Gastroesophageal sphincter (tissue), 3 donors: ENCODE measurements around the gene STK32A.

Experiments used
- POLR2A ChIP-seq, 2 donors: fragments of 450-650 bp; IDR thresholded peaks; one replicate each; pipeline ENCODE4 v1.6.1; 2017; ENCODE audit warnings: antibody characterized with exemption in 2 of 2, mild to moderate bottlenecking in 2 of 2, moderate library complexity in 1 of 2
- POLR2AphosphoS5 ChIP-seq: sonication (generic); formaldehyde crosslinking; IDR thresholded peaks from one replicate; pipeline ENCODE4 v1.6.1; 2017; ENCODE audit warnings: antibody characterized with exemption
- TF ChIP-seq, protein P1 (sequence below), 4 experiments: fragments of 200-600 bp in 2 of 4; fragments of 450-650 bp in 2 of 4; sonication (generic) in 1 of 4; IDR thresholded peaks; one replicate each; pipeline ENCODE4 v1.5.1; 2017 to 2019; ENCODE audit warnings: antibody characterized with exemption in 4 of 4, mild to moderate bottlenecking in 2 of 4, moderate library complexity in 2 of 4

DNA sequence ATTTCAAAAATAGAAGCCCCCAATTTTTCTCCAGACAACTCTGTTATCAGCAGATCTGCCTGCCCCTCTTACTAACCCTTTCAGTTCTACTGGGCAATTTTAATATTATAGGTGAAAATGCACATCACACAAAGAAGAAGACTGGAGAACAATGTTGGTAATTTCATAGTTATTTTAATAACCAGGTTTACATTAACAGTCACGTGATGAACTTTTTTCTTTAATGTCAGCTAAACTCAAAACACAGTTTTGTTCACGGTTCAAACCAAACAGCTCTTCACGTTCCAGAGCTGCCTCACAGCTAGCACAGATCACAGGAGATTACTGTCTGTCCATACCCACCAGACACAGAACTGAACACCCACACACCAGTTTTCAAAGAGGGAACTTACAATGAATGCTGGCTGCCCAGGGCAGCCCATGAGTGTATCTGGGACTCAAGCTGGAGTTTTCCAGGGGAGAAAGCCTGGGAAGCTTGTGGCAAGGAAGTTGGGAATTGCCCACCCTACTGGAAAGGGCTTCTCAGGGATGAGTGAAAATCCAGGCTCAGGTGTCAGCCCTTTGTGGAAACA, 155.9 kb downstream of the STK32A start:
- TF ChIP-seq, protein P1, sequence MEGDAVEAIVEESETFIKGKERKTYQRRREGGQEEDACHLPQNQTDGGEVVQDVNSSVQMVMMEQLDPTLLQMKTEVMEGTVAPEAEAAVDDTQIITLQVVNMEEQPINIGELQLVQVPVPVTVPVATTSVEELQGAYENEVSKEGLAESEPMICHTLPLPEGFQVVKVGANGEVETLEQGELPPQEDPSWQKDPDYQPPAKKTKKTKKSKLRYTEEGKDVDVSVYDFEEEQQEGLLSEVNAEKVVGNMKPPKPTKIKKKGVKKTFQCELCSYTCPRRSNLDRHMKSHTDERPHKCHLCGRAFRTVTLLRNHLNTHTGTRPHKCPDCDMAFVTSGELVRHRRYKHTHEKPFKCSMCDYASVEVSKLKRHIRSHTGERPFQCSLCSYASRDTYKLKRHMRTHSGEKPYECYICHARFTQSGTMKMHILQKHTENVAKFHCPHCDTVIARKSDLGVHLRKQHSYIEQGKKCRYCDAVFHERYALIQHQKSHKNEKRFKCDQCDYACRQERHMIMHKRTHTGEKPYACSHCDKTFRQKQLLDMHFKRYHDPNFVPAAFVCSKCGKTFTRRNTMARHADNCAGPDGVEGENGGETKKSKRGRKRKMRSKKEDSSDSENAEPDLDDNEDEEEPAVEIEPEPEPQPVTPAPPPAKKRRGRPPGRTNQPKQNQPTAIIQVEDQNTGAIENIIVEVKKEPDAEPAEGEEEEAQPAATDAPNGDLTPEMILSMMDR (IDR thresholded peaks at IDR 0.05), result no peak
- TF ChIP-seq POLR2A (IDR thresholded peaks at IDR 0.05) (no peak), POLR2AphosphoS5 (no peak)
